ENCODE data around the gene SEMA4C.

SEMA4C gene

GRCh38 chr2:96885432-96886347 is 15.8 kb upstream of the SEMA4C start:
- no peak overlapping the region for H3K4me3 ChIP-seq
- H3K9ac ChIP-seq (ENCODE audit: insufficient read length), result no peak overlapping the region
- no peaks in the 10 kb centered on the region for H3K36me3 ChIP-seq (ENCODE audit: insufficient read depth, low read length)
- H3K9me3 ChIP-seq (ENCODE audit: low read depth, low read length), result no peaks in the 10 kb centered on the region
- no peak overlapping the region for H3K27ac ChIP-seq
- DNase-seq (ENCODE audit: low read depth, low spot score), result no peak
- no peak for TF ChIP-seq EZH2 (IDR thresholded peaks at IDR 0.05)
- TF ChIP-seq FOXP2 (optimal IDR thresholded peaks at IDR 0.05; ENCODE audit: control extremely low read depth, extremely low read length, insufficient read depth), result no peak
- no peak for TF ChIP-seq POLR2AphosphoS5 (IDR thresholded peaks at IDR 0.05; ENCODE audit: borderline replicate concordance, low read depth, low read length)

- no peaks in the 10 kb centered on the region for H3K36me3 ChIP-seq (ENCODE audit: insufficient read depth, low read length)
- H3K4me3 ChIP-seq, result no peak overlapping the region
- no peak for DNase-seq (ENCODE audit: low read depth, low spot score)
- H3K9ac ChIP-seq (ENCODE audit: insufficient read length), result no peak overlapping the region
- TF ChIP-seq POLR2AphosphoS5 (IDR thresholded peaks at IDR 0.05; ENCODE audit: borderline replicate concordance, low read depth, low read length) (no peak), EZH2 (IDR thresholded peaks at IDR 0.05) (no peak), FOXP2 (optimal IDR thresholded peaks at IDR 0.05; ENCODE audit: control extremely low read depth, extremely low read length, insufficient read depth) (no peak)
- no peaks in the 10 kb centered on the region for H3K9me3 ChIP-seq (ENCODE audit: low read depth, low read length)
- no peak overlapping the region for H3K27ac ChIP-seq
Observed at GRCh38 chr2:96884299-96885094, 14.6 kb upstream of the SEMA4C start.

DNA sequence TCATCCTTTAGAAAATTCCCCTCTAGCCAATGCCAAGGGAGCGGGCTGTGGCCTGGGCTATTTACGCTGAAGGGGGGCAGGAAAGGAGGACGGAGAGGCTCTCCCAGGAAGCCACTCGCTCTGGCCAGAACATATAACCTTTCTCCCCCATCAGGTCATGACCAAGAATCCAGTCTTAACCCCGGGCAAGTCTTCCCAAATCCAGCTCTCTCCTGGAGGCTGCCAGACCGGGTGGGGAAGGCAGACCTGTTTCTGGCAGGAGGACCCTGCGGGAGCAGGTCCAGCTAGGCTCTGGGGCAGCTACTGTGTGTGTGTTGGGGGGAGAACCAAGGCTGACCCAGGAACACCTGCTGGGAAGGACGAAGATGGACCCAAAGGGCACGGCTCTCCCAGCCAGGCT is 13.4 kb upstream of the SEMA4C start:
- no peaks in the 10 kb centered on the region for H3K9me3 ChIP-seq (ENCODE audit: low read depth, low read length)
- TF ChIP-seq FOXP2 (optimal IDR thresholded peaks at IDR 0.05; ENCODE audit: control extremely low read depth, extremely low read length, insufficient read depth) (no peak), POLR2AphosphoS5 (IDR thresholded peaks at IDR 0.05; ENCODE audit: borderline replicate concordance, low read depth, low read length) (no peak), EZH2 (IDR thresholded peaks at IDR 0.05) (no peak)
- H3K36me3 ChIP-seq (ENCODE audit: insufficient read depth, low read length), result no peaks in the 10 kb centered on the region
- H3K4me3 ChIP-seq, result no peak overlapping the region
- no peak overlapping the region for H3K27ac ChIP-seq
- DNase-seq (ENCODE audit: low read depth, low spot score), result no peak
- H3K9ac ChIP-seq (ENCODE audit: insufficient read length), result no peak overlapping the region

- no peak overlapping the region for H3K9ac ChIP-seq (ENCODE audit: insufficient read length)
- no peak for TF ChIP-seq POLR2AphosphoS5 (IDR thresholded peaks at IDR 0.05; ENCODE audit: borderline replicate concordance, low read depth, low read length)
- no peaks in the 10 kb centered on the region for H3K36me3 ChIP-seq (ENCODE audit: insufficient read depth, low read length)
- H3K27ac ChIP-seq, result no peak overlapping the region
- no peak overlapping the region for H3K4me3 ChIP-seq
- no peaks in the 10 kb centered on the region for H3K9me3 ChIP-seq (ENCODE audit: low read depth, low read length)
- no peak for DNase-seq (ENCODE audit: low read depth, low spot score)
Observed at GRCh38 chr2:96882906-96883305, 13.0 kb upstream of the SEMA4C start.

GRCh38 chr2:96882230-96882629 is 12.3 kb upstream of the SEMA4C start:
- H3K36me3 ChIP-seq (ENCODE audit: insufficient read depth, low read length), result no peaks in the 10 kb centered on the region
- H3K9ac ChIP-seq (ENCODE audit: insufficient read length), result no peak overlapping the region
- H3K9me3 ChIP-seq (ENCODE audit: low read depth, low read length), result no peaks in the 10 kb centered on the region
- H3K4me3 ChIP-seq, result no peak overlapping the region
- no peak overlapping the region for H3K27ac ChIP-seq
- DNase-seq (ENCODE audit: low read depth, low spot score), result no peak
- no peak for TF ChIP-seq EZH2 (IDR thresholded peaks at IDR 0.05)
- no peak for TF ChIP-seq FOXP2 (optimal IDR thresholded peaks at IDR 0.05; ENCODE audit: control extremely low read depth, extremely low read length, insufficient read depth)
- no peak for TF ChIP-seq POLR2AphosphoS5 (IDR thresholded peaks at IDR 0.05; ENCODE audit: borderline replicate concordance, low read depth, low read length)

GRCh38 chr2:96881349-96882195 is 11.7 kb upstream of the SEMA4C start:
- Histone ChIP-seq H3K9ac (ENCODE audit: insufficient read length) (no peak overlapping the region), H3K4me3 (peak overlapping the region; percentile 35), H3K27ac (no peak overlapping the region), H3K9me3 (ENCODE audit: low read depth, low read length) (no peaks in the 10 kb centered on the region), H3K36me3 (ENCODE audit: insufficient read depth, low read length) (no peaks in the 10 kb centered on the region)
- DNase-seq (ENCODE audit: low read depth, low spot score), result no peak
- TF ChIP-seq FOXP2 (optimal IDR thresholded peaks at IDR 0.05; ENCODE audit: control extremely low read depth, extremely low read length, insufficient read depth) (no peak), EZH2 (IDR thresholded peaks at IDR 0.05) (no peak), POLR2AphosphoS5 (IDR thresholded peaks at IDR 0.05; ENCODE audit: borderline replicate concordance, low read depth, low read length) (no peak)

DNA sequence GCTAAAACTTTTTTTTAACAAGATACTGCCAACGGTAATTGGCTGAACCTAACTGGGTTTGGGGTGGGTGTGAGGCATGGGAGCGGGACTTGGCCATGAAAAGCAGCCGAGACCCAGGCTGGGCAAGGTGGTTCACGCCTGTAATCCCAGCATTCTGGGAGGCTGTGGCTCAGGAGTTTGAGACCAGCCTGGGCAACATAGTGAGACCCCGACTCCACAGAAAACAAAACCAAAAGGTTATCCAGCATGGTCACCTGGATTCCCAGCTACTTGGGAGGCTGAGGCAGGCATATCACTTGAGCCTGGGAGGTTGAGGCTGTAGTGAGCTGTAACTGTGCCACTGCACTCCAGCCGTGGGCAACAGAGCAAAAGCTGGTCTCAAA is 11.0 kb upstream of the SEMA4C start:
- TF ChIP-seq POLR2AphosphoS5 (IDR thresholded peaks at IDR 0.05; ENCODE audit: borderline replicate concordance, low read depth, low read length) (no peak), EZH2 (IDR thresholded peaks at IDR 0.05) (no peak), FOXP2 (optimal IDR thresholded peaks at IDR 0.05; ENCODE audit: control extremely low read depth, extremely low read length, insufficient read depth) (no peak)
- H3K4me3 ChIP-seq, result no peak overlapping the region
- no peaks in the 10 kb centered on the region for H3K36me3 ChIP-seq (ENCODE audit: insufficient read depth, low read length)
- DNase-seq (ENCODE audit: low read depth, low spot score), result no peak
- H3K9ac ChIP-seq (ENCODE audit: insufficient read length), result no peak overlapping the region
- no peak overlapping the region for H3K27ac ChIP-seq
- no peaks in the 10 kb centered on the region for H3K9me3 ChIP-seq (ENCODE audit: low read depth, low read length)

All from SK-N-MC (cell line).